ENCODE measurements around the gene ACACB. TPM values are rescaled to one million over a fixed set of nuclear protein-coding genes. Genes with fewer than 3 reads are reported as not detected.

Gene ACACB
- total RNA-seq, 1 donor from 2014 or later, result 5.9 TPM

DNA sequence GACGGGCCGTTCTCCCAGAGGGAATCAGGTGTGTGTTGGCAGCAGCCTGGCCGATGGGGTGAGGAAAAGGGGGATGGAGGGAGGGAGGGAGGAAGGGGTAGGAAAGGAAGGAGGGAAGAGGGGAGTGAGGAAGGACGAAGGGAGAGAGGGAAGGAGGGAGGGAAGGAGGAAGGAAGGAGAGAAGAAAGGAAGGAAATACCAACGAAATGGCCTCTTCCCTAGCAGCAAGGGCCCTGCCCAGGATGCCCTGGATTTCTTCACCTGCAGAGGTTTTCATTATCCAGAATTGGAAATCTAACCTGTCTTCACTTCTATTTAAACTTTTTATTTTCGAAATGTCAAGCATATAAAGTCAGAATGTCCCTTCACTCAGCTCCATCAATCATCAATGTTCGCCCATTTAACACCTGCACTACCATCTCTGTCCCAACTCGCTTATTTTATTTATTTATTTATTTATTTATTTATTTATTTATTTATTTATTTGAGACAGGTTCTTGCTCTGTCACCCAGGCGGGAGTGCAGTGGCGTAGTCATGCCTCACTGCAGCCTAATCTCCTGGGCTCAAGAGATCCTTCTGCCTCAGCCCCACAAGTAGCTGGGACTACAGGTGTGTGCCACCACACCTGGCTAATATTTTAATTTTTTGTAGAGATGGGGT, 70.7 kb downstream of the ACACB start:
- H3K27me3 Mint-ChIP-seq (ENCODE audit: low read depth), result no peaks in the 10 kb centered on the region
- H3K36me3 Mint-ChIP-seq (ENCODE audit: low read depth), result peaks cover 9% of the 10 kb centered on the region
- peaks cover 2% of the 10 kb centered on the region for H3K4me1 Mint-ChIP-seq (ENCODE audit: low read depth)
- peaks cover 4% of the 10 kb centered on the region for H3K9me3 Mint-ChIP-seq (ENCODE audit: low read depth)
- DNase-seq (ENCODE audit: low spot score), result no peak
- H3K27ac Mint-ChIP-seq (ENCODE audit: unreplicated experiment), result no peak overlapping the region
- H3K4me3 Mint-ChIP-seq (ENCODE audit: unreplicated experiment), result no peak overlapping the region
- TF ChIP-seq, protein P1, sequence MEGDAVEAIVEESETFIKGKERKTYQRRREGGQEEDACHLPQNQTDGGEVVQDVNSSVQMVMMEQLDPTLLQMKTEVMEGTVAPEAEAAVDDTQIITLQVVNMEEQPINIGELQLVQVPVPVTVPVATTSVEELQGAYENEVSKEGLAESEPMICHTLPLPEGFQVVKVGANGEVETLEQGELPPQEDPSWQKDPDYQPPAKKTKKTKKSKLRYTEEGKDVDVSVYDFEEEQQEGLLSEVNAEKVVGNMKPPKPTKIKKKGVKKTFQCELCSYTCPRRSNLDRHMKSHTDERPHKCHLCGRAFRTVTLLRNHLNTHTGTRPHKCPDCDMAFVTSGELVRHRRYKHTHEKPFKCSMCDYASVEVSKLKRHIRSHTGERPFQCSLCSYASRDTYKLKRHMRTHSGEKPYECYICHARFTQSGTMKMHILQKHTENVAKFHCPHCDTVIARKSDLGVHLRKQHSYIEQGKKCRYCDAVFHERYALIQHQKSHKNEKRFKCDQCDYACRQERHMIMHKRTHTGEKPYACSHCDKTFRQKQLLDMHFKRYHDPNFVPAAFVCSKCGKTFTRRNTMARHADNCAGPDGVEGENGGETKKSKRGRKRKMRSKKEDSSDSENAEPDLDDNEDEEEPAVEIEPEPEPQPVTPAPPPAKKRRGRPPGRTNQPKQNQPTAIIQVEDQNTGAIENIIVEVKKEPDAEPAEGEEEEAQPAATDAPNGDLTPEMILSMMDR (IDR thresholded peaks at IDR 0.05), result no peak

- no peaks in the 10 kb centered on the region for H3K9me3 Mint-ChIP-seq (ENCODE audit: low read depth)
- H3K27ac Mint-ChIP-seq (ENCODE audit: unreplicated experiment), result no peak overlapping the region
- TF ChIP-seq, protein P1 (IDR thresholded peaks at IDR 0.05), result no peak
- no peak overlapping the region for H3K4me3 Mint-ChIP-seq (ENCODE audit: unreplicated experiment)
- H3K4me1 Mint-ChIP-seq (ENCODE audit: low read depth), result peaks cover 7% of the 10 kb centered on the region
- no peak for DNase-seq (ENCODE audit: low spot score)
- no peaks in the 10 kb centered on the region for H3K27me3 Mint-ChIP-seq (ENCODE audit: low read depth)
- H3K36me3 Mint-ChIP-seq (ENCODE audit: low read depth), result peaks cover 5% of the 10 kb centered on the region
Observed at GRCh38 chr12:109188108-109188712, 71.8 kb downstream of the ACACB start.

DNA sequence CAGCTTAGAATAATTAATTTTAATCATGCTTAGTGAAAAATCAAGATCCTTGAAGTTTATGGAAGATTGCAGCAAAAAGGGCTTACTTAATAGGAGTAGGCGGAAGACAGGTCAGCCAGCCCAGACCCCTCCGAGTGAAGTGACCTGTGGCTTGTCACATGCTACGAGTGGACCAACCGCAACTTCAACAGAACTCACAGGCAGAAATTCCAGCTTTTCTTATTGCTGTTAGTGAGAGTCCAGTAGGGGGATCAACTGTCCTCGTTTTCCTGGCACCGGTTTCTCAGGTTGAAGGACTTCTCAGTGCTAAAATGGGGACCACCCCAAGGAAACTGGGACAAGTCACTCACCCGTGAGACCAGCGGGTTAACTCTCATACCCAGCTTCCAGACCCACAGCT, 72.9 kb downstream of the ACACB start:
- TF ChIP-seq, protein P1 (IDR thresholded peaks at IDR 0.05), result no peak
- no peaks in the 10 kb centered on the region for H3K9me3 Mint-ChIP-seq (ENCODE audit: low read depth)
- no peak overlapping the region for H3K4me3 Mint-ChIP-seq (ENCODE audit: unreplicated experiment)
- DNase-seq (ENCODE audit: low spot score), result no peak
- no peak overlapping the region for H3K27ac Mint-ChIP-seq (ENCODE audit: unreplicated experiment)
- H3K4me1 Mint-ChIP-seq (ENCODE audit: low read depth), result peaks cover 7% of the 10 kb centered on the region
- no peaks in the 10 kb centered on the region for H3K27me3 Mint-ChIP-seq (ENCODE audit: low read depth)
- peaks cover 2% of the 10 kb centered on the region for H3K36me3 Mint-ChIP-seq (ENCODE audit: low read depth)

DNA sequence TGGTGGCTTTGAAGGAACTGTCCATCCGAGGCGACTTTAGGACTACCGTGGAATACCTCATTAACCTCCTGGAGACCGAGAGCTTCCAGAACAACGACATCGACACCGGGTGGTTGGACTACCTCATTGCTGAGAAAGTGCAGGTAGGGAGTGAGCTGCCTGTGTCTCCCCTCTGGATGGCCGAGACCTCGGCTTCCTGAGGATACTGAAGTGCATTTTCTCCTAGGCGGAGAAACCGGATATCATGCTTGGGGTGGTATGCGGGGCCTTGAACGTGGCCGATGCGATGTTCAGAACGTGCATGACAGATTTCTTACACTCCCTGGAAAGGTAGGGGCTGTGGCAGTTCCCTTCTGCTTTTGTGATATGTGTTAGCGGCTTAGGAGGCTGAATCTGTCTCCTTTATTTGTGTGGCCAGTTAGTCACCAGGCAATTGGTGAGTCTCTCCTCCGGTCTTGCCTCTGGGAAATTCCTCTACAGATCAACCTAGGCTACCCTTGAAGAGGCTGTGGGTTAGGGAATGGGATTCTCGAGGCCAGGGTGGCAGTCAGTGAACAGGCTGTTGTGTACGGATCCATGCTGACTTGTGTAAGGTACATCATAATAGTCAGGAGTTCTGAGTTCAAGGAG, 75.3 kb downstream of the ACACB start:
- no peaks in the 10 kb centered on the region for H3K27me3 Mint-ChIP-seq (ENCODE audit: low read depth)
- H3K36me3 Mint-ChIP-seq (ENCODE audit: low read depth), result peaks cover 1% of the 10 kb centered on the region
- H3K27ac Mint-ChIP-seq (ENCODE audit: unreplicated experiment), result no peak overlapping the region
- DNase-seq (ENCODE audit: low spot score), result no peak
- peaks cover 7% of the 10 kb centered on the region for H3K4me1 Mint-ChIP-seq (ENCODE audit: low read depth)
- peaks cover 5% of the 10 kb centered on the region for H3K9me3 Mint-ChIP-seq (ENCODE audit: low read depth)
- no peak overlapping the region for H3K4me3 Mint-ChIP-seq (ENCODE audit: unreplicated experiment)
- TF ChIP-seq, protein P1 (IDR thresholded peaks at IDR 0.05), result no peak

GRCh38 chr12:109192358-109192757, 76.0 kb downstream of the ACACB start:
- DNase-seq (ENCODE audit: low spot score), result no peak
- TF ChIP-seq, protein P1 (IDR thresholded peaks at IDR 0.05), result no peak
- H3K4me3 Mint-ChIP-seq (ENCODE audit: unreplicated experiment), result no peak overlapping the region
- H3K36me3 Mint-ChIP-seq (ENCODE audit: low read depth), result peaks cover 1% of the 10 kb centered on the region
- H3K9me3 Mint-ChIP-seq (ENCODE audit: low read depth), result peaks cover 5% of the 10 kb centered on the region
- H3K4me1 Mint-ChIP-seq (ENCODE audit: low read depth), result peaks cover 7% of the 10 kb centered on the region
- H3K27ac Mint-ChIP-seq (ENCODE audit: unreplicated experiment), result no peak overlapping the region
- no peaks in the 10 kb centered on the region for H3K27me3 Mint-ChIP-seq (ENCODE audit: low read depth)
